OCI-LY7 (cell line): ENCODE data around the gene DNAJC18. TPM values are rescaled to one million over a fixed set of nuclear protein-coding genes. Genes with fewer than 3 reads are reported as not detected.
"Not testable (repeated sequence)": the region's sequence is repeated elsewhere in the genome, so short reads cannot be mapped to it uniquely, and the experiment has no call there.

Experiments
- BruUV-seq: library from RNA; stranded (reverse); fragments of 400-500 nt; replicated peaks from 2 replicates; lab custom pipeline; 2021; lab: Mats Ljungman, UMichigan
- CTCF ChIA-PET: fragments of 300-600 bp; sonication (Branson Sonifier 250); formaldehyde crosslinking; loops from one replicate; lab custom pipeline; 2022; ENCODE audit warnings: antibody characterized with exemption; ENCODE audit not compliant: unreplicated experiment; lab: Charles Lee
- POLR2A ChIA-PET: fragments of 300-600 bp; sonication (Branson Sonifier 250); formaldehyde crosslinking; loops from one replicate; lab custom pipeline; 2022; ENCODE audit warnings: antibody characterized with exemption; lab: Charles Lee
- DNase-seq: peaks from one replicate; pipeline ENCODE4 v3.0.0-alpha.2; 2015; ENCODE audit warnings: low spot score
- H2AFZ ChIP-seq: fragments of 200-600 bp; sonication (generic), shearing (Covaris generic); 2 replicates; pipeline ENCODE4 v1.6.1; 2014; ENCODE audit warnings: mild to moderate bottlenecking, antibody characterized with exemption, low read length, moderate library complexity
- H3K27ac ChIP-seq: fragments of 200-600 bp; sonication (generic); 2 replicates; pipeline ENCODE4 v1.5.1; 2014; ENCODE audit warnings: mixed run types, low read depth, mild to moderate bottlenecking, moderate library complexity, low read length, inconsistent platforms; ENCODE audit not compliant: poor library complexity, severe bottlenecking
- H3K36me3 ChIP-seq: fragments of 200-600 bp; sonication (generic); 2 replicates; pipeline ENCODE4 v1.6.1; 2014; ENCODE audit warnings: mild to moderate bottlenecking, antibody characterized with exemption, low read length, moderate library complexity, mixed read lengths; ENCODE audit not compliant: insufficient read depth
- H3K4me1 ChIP-seq: fragments of 200-600 bp; sonication (generic); 2 replicates; pipeline ENCODE4 v1.5.1; 2014; ENCODE audit warnings: mild to moderate bottlenecking, low read length; ENCODE audit not compliant: insufficient read depth, poor library complexity, severe bottlenecking
- H3K4me2 ChIP-seq: fragments of 200-600 bp; sonication (generic); 2 replicates; pipeline ENCODE4 v1.6.1; 2014; ENCODE audit warnings: mild to moderate bottlenecking, low read length
- H3K4me3 ChIP-seq: fragments of 200-600 bp; sonication (generic); 2 replicates; pipeline ENCODE4 v1.5.1; 2014; ENCODE audit warnings: mild to moderate bottlenecking, low read depth, low read length; ENCODE audit not compliant: poor library complexity, severe bottlenecking
- H3K79me2 ChIP-seq: fragments of 200-600 bp; sonication (generic); 2 replicates; pipeline ENCODE4 v1.6.1; 2016; ENCODE audit warnings: low read depth, mild to moderate bottlenecking, low read length, moderate library complexity, mixed read lengths; ENCODE audit not compliant: insufficient read depth
- H3K9me2 ChIP-seq: fragments of 200-600 bp; sonication (generic); 2 replicates; pipeline ENCODE4 v1.6.1; 2016; ENCODE audit warnings: mild to moderate bottlenecking, low read length, mixed read lengths; ENCODE audit not compliant: insufficient read depth
- H3K9me3 ChIP-seq: fragments of 200-600 bp; sonication (generic); 2 replicates; pipeline ENCODE4 v1.6.1; 2014; ENCODE audit warnings: mild to moderate bottlenecking, mixed run types, low read length, mixed read lengths
- H4K20me1 ChIP-seq: fragments of 200-600 bp; sonication (generic); 2 replicates; pipeline ENCODE4 v1.6.1; 2014; ENCODE audit warnings: mild to moderate bottlenecking, antibody characterized with exemption, low read length, moderate library complexity, mixed read lengths; ENCODE audit not compliant: insufficient read depth
- EZH2phosphoT487 ChIP-seq: fragments of 200-600 bp; sonication (generic); IDR thresholded peaks from 2 replicates; pipeline ENCODE4 v1.6.1; 2018; ENCODE audit warnings: low read depth, borderline replicate concordance, mild to moderate bottlenecking, mixed run types, antibody characterized with exemption, low read length, moderate library complexity, mixed read lengths
- intact Hi-C: fragments of 100-400 bp; cut with micrococcal nuclease; formaldehyde crosslinking; loops from one replicate; pipeline ENCODE4 v1.10.0; 2022; ENCODE audit not compliant: unreplicated experiment
- total RNA-seq, 2 experiments: library from RNA; depleted of rRNA in 1 of 2; stranded (reverse); fragments of >200 nt in 1 of 2; shearing (Covaris generic) in 1 of 2; gene quantifications; 2 replicates each; pipeline ENCODE4 v1.2.3, GENCODE V29; 2014 to 2022
- TF ChIP-seq, protein P1 (sequence below): fragments of 200-600 bp; sonication (generic); conservative IDR thresholded peaks from 2 replicates; pipeline ENCODE4 v1.5.1; 2014; ENCODE audit warnings: mild to moderate bottlenecking, antibody characterized with exemption, low read length, moderate library complexity, mixed read lengths

DNAJC18 gene
- total RNA-seq, 2 experiments from 2014 or later = 1.2 to 12.6 TPM

- Histone ChIP-seq H3K9me3 (no peaks in the 10 kb centered on the region), H3K79me2 (no peaks in the 10 kb centered on the region), H3K4me1 (peaks cover 17% of the 10 kb centered on the region), H3K4me3 (no peak overlapping the region), H3K4me2 (peak overlapping the region; percentile 34; the same call in 1 of the 2 replicates), H3K36me3 (no peaks in the 10 kb centered on the region), H2AFZ (peak overlapping the region; percentile 18; the same call in 1 of the 2 replicates), H3K27ac (no peak overlapping the region), H4K20me1 (no peaks in the 10 kb centered on the region), H3K9me2 (no peaks in the 10 kb centered on the region)
- DNase-seq = peak; percentile 18
- no TSS peak for BruUV-seq
- ChIA-PET CTCF (no interaction called here), POLR2A (interaction anchor here (1.0 to 1.1 kb wide), 2 partner anchors 11 to 190 kb away, joined by 3 read pairs; no protein-coding TSS in a partner anchor)
- intact Hi-C loops = no loop called here
- no peak for TF ChIP-seq EZH2phosphoT487
- TF ChIP-seq, protein P1, sequence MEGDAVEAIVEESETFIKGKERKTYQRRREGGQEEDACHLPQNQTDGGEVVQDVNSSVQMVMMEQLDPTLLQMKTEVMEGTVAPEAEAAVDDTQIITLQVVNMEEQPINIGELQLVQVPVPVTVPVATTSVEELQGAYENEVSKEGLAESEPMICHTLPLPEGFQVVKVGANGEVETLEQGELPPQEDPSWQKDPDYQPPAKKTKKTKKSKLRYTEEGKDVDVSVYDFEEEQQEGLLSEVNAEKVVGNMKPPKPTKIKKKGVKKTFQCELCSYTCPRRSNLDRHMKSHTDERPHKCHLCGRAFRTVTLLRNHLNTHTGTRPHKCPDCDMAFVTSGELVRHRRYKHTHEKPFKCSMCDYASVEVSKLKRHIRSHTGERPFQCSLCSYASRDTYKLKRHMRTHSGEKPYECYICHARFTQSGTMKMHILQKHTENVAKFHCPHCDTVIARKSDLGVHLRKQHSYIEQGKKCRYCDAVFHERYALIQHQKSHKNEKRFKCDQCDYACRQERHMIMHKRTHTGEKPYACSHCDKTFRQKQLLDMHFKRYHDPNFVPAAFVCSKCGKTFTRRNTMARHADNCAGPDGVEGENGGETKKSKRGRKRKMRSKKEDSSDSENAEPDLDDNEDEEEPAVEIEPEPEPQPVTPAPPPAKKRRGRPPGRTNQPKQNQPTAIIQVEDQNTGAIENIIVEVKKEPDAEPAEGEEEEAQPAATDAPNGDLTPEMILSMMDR = no peak
Measured at GRCh38 chr5:139443831-139444453, 4.6 kb upstream of the DNAJC18 start.

GRCh38 chr5:139440416-139440815 lies 1.1 kb upstream of the DNAJC18 start:
- POLR2A ChIA-PET = interaction anchor here (0.9 kb wide), 1 partner anchor 125 kb away, joined by 3 read pairs; no protein-coding TSS in a partner anchor
- BruUV-seq, H4K20me1 ChIP-seq, H2AFZ ChIP-seq, H3K79me2 ChIP-seq, H3K9me2 ChIP-seq, H3K36me3 ChIP-seq, DNase-seq, H3K27ac ChIP-seq, H3K9me3 ChIP-seq, CTCF ChIA-PET, H3K4me3 ChIP-seq, intact Hi-C loops, H3K4me2 ChIP-seq: not testable (repeated sequence)
- peaks cover 22% of the 10 kb centered on the region for H3K4me1 ChIP-seq

GRCh38 chr5:139438707-139439012 lies 665 bp downstream of the DNAJC18 start:
- Histone ChIP-seq H3K79me2 (no peaks in the 10 kb centered on the region), H4K20me1 (no peaks in the 10 kb centered on the region), H3K9me2 (no peaks in the 10 kb centered on the region), H3K4me1 (peaks cover 15% of the 10 kb centered on the region), H3K4me3 (peak overlapping the region; percentile 80), H3K4me2 (peak overlapping the region; percentile 79), H3K27ac (no peak overlapping the region), H3K36me3 (no peaks in the 10 kb centered on the region), H2AFZ (peak overlapping the region; percentile 94; the same call in 1 of the 2 replicates), H3K9me3 (no peaks in the 10 kb centered on the region)
- BruUV-seq = no TSS peak
- intact Hi-C loops = no loop called here
- TF ChIP-seq, protein P1 = no peak
- TF ChIP-seq EZH2phosphoT487 = no peak
- POLR2A ChIA-PET = interaction anchor here (0.6 to 1.5 kb wide), 5 partner anchors 9 to 340 kb away, joined by 3 to 5 read pairs (median 3); no protein-coding TSS in a partner anchor
- CTCF ChIA-PET = interaction anchor here (0.6 kb wide), 2 partner anchors 14 to 23 kb away, joined by 4 read pairs; no protein-coding TSS in a partner anchor
- no peak for DNase-seq
